Measurements from ENCODE around the gene ZNF423. TPM values are rescaled to one million over a fixed set of nuclear protein-coding genes. Genes with fewer than 3 reads are reported as not detected.

ZNF423 gene
- total RNA-seq, 1 experiment from 2014 or later, result not detected

DNA sequence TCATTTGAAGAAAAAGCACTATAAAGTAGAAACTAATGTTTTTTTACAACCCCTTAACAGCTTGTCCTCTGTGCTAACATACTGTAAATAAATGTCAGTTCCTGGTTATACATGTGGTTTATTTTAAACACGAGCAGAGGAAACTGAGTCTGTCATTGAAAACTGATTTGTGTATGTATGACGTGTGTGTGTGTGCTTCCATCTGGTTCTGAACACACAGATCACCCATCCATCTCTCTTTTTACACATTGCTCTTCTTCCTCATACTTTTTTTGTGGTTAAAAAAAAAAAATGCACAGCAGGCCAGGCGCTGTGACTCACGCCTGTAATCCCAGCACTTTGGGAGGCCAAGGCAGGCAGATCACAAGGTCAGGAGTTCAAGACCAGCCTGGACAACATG lies 49.5 kb downstream of the ZNF423 start:
- intact Hi-C loops (cut with micrococcal nuclease; ENCODE audit: unreplicated experiment), result no loop called here
- no TSS peak for BruUV-seq (replicated peaks)
- Mint-ChIP-seq H3K27ac (ENCODE audit: unreplicated experiment) (no peak overlapping the region), H3K4me3 (ENCODE audit: low read depth, unreplicated experiment) (no peak overlapping the region), H3K9me3 (ENCODE audit: low read depth, unreplicated experiment) (no peaks in the 10 kb centered on the region), H3K36me3 (ENCODE audit: insufficient read depth, unreplicated experiment) (no peaks in the 10 kb centered on the region), H3K27me3 (ENCODE audit: unreplicated experiment) (peaks cover 98% of the 10 kb centered on the region), H3K4me1 (ENCODE audit: low read depth, unreplicated experiment) (no peaks in the 10 kb centered on the region)
- CTCF ChIA-PET, result interaction anchor here (0.7 kb wide), 1 partner anchor 82 kb away, joined by 4 read pairs; no protein-coding TSS in a partner anchor
- DNase-seq, result no peak
- no peak for TF ChIP-seq CTCF (IDR thresholded peaks at IDR 0.05; ENCODE audit: unreplicated experiment)

DNA sequence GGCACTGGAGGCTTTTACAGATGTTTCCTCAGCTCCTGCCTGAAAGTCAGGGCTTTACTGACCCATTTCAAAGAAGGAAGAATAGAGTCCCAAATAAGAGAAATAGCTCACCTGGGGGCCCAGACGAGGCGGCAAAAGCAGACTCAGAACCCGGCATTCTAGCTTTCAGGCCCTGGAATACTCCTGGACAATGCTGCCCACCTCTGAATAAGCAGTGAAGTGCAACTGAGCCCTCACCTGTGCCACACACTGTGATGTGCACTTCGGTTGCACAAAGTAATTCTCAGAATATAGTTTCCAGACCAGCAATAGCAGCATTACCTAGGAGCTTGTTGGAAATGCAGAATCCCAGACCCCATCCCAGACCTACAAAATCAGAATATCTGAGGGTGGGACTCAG lies 54.6 kb downstream of the ZNF423 start:
- Mint-ChIP-seq H3K4me1 (ENCODE audit: low read depth, unreplicated experiment) (no peaks in the 10 kb centered on the region), H3K27ac (ENCODE audit: unreplicated experiment) (no peak overlapping the region), H3K36me3 (ENCODE audit: insufficient read depth, unreplicated experiment) (no peaks in the 10 kb centered on the region), H3K27me3 (ENCODE audit: unreplicated experiment) (peaks cover 98% of the 10 kb centered on the region), H3K4me3 (ENCODE audit: low read depth, unreplicated experiment) (no peak overlapping the region), H3K9me3 (ENCODE audit: low read depth, unreplicated experiment) (no peaks in the 10 kb centered on the region)
- intact Hi-C loops (cut with micrococcal nuclease; ENCODE audit: unreplicated experiment), result no loop called here
- CTCF ChIA-PET, result no interaction called here
- no TSS peak for BruUV-seq (replicated peaks)
- DNase-seq, result no peak
- TF ChIP-seq CTCF (IDR thresholded peaks at IDR 0.05; ENCODE audit: unreplicated experiment), result no peak

DNA sequence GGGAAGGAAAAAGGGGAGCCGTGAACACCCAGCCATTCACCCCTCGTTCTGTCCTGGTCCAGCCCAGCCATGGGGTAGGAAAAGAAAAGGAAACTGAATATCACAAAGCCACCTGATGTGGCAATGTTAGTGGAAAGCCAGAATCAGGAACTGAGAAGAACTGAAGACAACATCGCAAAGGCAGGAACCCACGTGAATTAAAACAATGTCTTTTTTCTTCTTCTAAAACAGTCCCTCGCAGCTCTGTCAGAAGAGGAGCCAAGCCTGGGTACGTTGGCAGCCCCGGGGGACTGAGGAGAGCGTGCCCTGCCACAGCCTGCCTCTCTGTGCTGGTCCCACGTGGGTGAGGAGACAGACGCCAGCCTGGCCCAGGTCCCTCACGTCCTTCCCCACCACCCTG lies 55.0 kb downstream of the ZNF423 start:
- peaks cover 98% of the 10 kb centered on the region for H3K27me3 Mint-ChIP-seq (ENCODE audit: unreplicated experiment)
- BruUV-seq (replicated peaks), result no TSS peak
- no peaks in the 10 kb centered on the region for H3K36me3 Mint-ChIP-seq (ENCODE audit: insufficient read depth, unreplicated experiment)
- DNase-seq, result no peak
- H3K9me3 Mint-ChIP-seq (ENCODE audit: low read depth, unreplicated experiment), result no peaks in the 10 kb centered on the region
- no peak overlapping the region for H3K27ac Mint-ChIP-seq (ENCODE audit: unreplicated experiment)
- H3K4me3 Mint-ChIP-seq (ENCODE audit: low read depth, unreplicated experiment), result no peak overlapping the region
- H3K4me1 Mint-ChIP-seq (ENCODE audit: low read depth, unreplicated experiment), result no peaks in the 10 kb centered on the region
- CTCF ChIA-PET, result interaction anchor here (0.5 kb wide), 1 partner anchor 9 kb away, joined by 5 read pairs; no protein-coding TSS in a partner anchor
- TF ChIP-seq CTCF (IDR thresholded peaks at IDR 0.05; ENCODE audit: unreplicated experiment), result no peak
- intact Hi-C loops (cut with micrococcal nuclease; ENCODE audit: unreplicated experiment), result no loop called here

- DNase-seq, result no peak
- no peaks in the 10 kb centered on the region for H3K36me3 Mint-ChIP-seq (ENCODE audit: insufficient read depth, unreplicated experiment)
- no TSS peak for BruUV-seq (replicated peaks)
- H3K27me3 Mint-ChIP-seq (ENCODE audit: unreplicated experiment), result peaks cover 98% of the 10 kb centered on the region
- H3K27ac Mint-ChIP-seq (ENCODE audit: unreplicated experiment), result no peak overlapping the region
- intact Hi-C loops (cut with micrococcal nuclease; ENCODE audit: unreplicated experiment), result no loop called here
- CTCF ChIA-PET, result interaction anchor here (0.5 kb wide), 1 partner anchor 9 kb away, joined by 5 read pairs; no protein-coding TSS in a partner anchor
- TF ChIP-seq CTCF (IDR thresholded peaks at IDR 0.05; ENCODE audit: unreplicated experiment), result no peak
- H3K9me3 Mint-ChIP-seq (ENCODE audit: low read depth, unreplicated experiment), result no peaks in the 10 kb centered on the region
- no peaks in the 10 kb centered on the region for H3K4me1 Mint-ChIP-seq (ENCODE audit: low read depth, unreplicated experiment)
- H3K4me3 Mint-ChIP-seq (ENCODE audit: low read depth, unreplicated experiment), result no peak overlapping the region
Measured at GRCh38 chr16:49800441-49800840, 55.5 kb downstream of the ZNF423 start.

Data from Calu3 (cell line).